ENCODE data around the gene P4HA2.

DNA sequence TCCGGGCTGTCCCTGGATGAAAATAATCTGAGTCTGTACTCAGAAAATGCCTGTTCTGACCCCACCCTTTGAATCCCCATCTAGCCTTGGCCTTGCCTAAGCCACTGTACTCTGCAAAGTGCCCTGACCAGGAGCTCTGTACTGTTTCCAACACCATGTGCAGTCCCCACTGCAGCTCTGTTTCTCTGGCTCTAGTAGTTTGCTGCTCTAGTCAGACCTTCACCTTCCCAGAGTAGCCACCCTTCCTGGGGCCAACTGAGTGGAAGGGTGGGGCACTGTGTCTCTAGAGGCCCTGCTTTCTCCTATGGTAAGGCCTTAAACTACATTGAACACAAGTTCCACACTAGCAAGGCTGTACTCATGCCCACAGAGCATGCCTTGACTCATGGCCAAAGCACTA is 31.9 kb downstream of the P4HA2 start:
- TF ChIP-seq, protein P1, sequence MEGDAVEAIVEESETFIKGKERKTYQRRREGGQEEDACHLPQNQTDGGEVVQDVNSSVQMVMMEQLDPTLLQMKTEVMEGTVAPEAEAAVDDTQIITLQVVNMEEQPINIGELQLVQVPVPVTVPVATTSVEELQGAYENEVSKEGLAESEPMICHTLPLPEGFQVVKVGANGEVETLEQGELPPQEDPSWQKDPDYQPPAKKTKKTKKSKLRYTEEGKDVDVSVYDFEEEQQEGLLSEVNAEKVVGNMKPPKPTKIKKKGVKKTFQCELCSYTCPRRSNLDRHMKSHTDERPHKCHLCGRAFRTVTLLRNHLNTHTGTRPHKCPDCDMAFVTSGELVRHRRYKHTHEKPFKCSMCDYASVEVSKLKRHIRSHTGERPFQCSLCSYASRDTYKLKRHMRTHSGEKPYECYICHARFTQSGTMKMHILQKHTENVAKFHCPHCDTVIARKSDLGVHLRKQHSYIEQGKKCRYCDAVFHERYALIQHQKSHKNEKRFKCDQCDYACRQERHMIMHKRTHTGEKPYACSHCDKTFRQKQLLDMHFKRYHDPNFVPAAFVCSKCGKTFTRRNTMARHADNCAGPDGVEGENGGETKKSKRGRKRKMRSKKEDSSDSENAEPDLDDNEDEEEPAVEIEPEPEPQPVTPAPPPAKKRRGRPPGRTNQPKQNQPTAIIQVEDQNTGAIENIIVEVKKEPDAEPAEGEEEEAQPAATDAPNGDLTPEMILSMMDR (IDR thresholded peaks at IDR 0.05) = no peak
- no peak for TF ChIP-seq POLR2A (IDR thresholded peaks at IDR 0.05)
